Smooth muscle cell of the pulmonary artery (primary cell): ENCODE data around the gene SMURF2. TPM values are rescaled to one million over a fixed set of nuclear protein-coding genes. Genes with fewer than 3 reads are reported as not detected.

Experiments used
- total RNA-seq: library from RNA; depleted of rRNA; stranded (reverse); fragments of >200 nt; gene quantifications from 2 replicates; pipeline ENCODE4 v1.2.3, GENCODE V29; 2014

The SMURF2 gene
- total RNA-seq: 114 and 158 TPM in 2 replicates

DNA sequence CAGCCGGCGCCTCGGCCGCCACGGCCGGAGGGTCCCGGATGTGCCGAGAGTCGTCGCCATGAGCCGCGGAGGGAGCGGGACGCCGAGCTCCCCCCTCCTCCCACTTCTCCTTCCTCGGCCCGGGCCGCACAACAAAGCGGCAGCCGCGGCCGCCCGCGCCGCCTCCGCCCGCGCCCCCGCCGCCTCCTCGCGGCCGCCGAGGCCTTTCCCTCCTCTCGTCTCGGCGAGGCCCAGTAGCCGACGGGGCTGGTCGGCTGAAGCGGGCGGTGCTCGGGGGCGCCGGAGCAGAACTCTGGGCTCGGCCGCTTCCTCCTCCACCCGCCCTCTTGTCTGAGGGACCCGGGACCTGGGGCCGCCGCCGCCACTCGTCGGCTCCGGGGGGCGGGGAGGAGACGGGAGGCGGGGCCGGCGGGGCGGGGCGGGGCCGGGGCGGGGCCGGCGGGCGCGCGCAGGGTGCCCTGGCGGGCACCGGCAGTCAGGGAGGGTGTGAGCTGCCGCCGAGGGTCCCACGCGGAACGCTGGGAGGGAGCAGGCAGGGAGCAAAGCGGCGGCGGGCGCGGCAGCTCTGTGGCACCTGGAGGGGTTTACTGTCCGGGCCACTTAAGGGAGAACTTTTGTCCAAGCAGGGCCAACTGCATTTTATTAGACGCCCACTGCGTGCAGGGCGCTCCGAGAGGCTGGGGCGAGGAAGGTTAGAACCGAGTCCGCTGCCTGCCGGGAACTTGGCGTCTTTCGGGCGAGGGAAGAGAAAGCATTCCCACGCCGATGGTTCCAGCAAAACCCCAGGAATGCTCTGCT is at the start of gene SMURF2:
TSS of gene SMURF2 (minus strand) at position 332 of the 798 bp plus-strand sequence. CDS start 427 bp downstream, outside the sequence.

DNA sequence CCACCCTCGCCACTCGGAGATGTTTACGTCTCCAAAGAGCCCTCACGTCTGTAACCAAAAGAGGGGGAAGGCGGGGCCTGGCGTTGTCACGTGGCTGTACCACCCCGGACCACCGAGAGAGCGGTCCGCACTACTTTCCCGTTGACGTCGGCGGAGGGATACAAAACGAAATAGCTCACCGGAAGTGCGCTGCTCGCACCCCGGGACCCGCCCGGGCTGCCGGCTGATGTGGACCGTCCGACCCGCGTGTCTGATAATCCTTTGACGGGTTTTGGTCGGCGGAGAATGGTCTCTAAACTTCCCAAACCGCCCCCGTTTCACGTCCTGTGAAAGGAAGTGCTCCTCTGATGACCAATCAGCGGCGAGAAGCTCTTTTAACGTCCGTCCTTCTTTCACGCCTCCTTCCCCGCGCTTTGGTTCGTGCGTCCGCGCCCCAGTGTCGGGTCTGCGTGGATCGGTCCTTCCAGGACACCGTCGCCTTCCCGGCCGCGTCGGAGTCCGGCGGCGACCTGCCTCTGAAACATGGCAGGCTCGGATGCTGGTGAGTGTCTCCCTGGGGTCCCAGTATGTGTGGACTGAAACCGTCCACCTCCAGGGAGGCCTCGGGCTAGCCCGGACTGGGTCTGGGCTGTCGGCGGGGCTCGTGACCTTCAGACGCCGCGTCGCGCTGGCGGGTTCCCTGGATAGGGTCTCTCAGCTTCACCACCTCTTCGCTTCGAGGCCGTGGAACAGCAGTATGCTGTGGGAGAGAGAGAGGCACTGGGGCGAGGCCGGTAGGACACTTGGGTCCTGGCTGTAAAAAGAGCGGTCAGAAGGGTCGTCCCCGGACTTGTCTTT is 155.3 kb downstream of the SMURF2 start, which contains the start of gene CEP95:
TSS of gene CEP95 (plus strand) at position 402 of the 837 bp plus-strand sequence. CDS start at position 523, 121 bp downstream.

DNA sequence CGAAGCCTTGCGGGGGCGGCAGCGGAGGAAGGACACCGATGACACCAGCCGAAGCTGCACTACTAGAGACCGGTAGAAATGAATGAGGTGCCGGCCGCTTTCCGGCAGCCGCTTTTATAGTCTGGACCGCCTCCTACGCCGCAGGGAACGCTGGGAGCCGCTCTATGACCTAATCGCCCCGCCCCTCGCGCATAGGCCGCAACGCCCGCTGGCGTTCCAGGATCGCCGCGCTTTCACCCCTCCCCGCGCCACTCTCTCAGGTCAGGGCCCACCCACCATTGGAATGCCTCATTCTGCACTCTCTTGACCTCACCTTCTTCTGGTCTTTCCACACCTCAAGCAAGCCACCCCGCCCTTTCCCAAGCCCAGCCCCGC is 155.9 kb downstream of the SMURF2 start, which contains the start of gene DDX5:
TSS of gene DDX5 (minus strand) at position 89 of the 375 bp plus-strand sequence. CDS start 170 bp downstream, outside the sequence.

DNA sequence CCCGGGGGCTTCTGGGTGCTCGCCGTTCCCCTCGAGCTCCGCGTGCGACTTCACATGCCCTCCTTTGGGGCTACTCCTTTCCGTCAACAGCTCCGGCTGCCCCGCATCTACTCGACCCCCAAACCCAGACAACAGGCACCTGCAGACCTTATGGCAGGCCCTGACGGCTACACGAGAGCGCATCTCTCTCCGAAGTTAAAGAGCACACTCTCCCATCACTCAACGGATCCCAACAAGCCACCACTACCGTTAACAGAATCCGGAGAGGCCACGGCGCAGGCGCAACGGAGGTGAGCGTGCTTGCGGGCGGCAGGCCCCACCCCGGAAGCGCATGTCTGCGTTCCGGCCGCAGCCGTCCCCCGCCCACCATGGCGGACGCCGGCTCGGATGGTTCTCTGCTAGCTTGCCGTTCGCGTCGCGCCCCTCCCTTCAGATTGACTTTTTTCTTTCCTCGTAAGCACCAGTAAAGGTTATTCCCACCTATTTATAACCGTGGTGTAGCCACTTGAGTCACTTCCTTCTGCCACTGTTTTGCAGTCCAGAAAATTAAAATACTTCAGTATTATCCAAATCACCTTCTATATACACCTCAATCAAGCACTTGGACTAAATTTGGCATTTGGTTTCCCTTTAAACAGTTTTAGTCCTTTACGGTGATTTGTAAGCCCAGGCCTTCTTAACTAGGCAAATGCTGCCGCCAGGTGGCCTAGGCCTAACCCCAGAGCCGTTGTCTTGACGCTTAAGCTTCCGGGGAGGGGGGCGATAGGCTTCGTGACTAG is 165.1 kb downstream of the SMURF2 start, which contains the start of gene POLG2:
TSS of gene POLG2 (minus strand) at position 269 of the 779 bp plus-strand sequence. CDS start at position 183, 86 bp downstream.

Other genes starting within 250 kb of the SMURF2 start
- gene MILR1, start 213.2 kb downstream of the SMURF2 start, total RNA-seq: 2.3 and 15.9 TPM in 2 replicates
- 10.0 and 11.8 TPM in 2 replicates for gene POLG2, start 165.3 kb downstream of the SMURF2 start, total RNA-seq
- gene DDX5, start 156.0 kb downstream of the SMURF2 start, total RNA-seq: 307 and 324 TPM in 2 replicates
- 20.8 and 21.0 TPM in 2 replicates for gene CEP95, start 155.3 kb downstream of the SMURF2 start, total RNA-seq